ENCODE data around the gene POM121L2. TPM values are rescaled to one million over a fixed set of nuclear protein-coding genes. Genes with fewer than 3 reads are reported as not detected.

The POM121L2 gene
- total and polyA plus RNA-seq, 10 of the 15 experiments (the other 5 are each of a cell fraction or from before 2014, with no cell fraction given), result 0.04 TPM; not detected in 9

DNA sequence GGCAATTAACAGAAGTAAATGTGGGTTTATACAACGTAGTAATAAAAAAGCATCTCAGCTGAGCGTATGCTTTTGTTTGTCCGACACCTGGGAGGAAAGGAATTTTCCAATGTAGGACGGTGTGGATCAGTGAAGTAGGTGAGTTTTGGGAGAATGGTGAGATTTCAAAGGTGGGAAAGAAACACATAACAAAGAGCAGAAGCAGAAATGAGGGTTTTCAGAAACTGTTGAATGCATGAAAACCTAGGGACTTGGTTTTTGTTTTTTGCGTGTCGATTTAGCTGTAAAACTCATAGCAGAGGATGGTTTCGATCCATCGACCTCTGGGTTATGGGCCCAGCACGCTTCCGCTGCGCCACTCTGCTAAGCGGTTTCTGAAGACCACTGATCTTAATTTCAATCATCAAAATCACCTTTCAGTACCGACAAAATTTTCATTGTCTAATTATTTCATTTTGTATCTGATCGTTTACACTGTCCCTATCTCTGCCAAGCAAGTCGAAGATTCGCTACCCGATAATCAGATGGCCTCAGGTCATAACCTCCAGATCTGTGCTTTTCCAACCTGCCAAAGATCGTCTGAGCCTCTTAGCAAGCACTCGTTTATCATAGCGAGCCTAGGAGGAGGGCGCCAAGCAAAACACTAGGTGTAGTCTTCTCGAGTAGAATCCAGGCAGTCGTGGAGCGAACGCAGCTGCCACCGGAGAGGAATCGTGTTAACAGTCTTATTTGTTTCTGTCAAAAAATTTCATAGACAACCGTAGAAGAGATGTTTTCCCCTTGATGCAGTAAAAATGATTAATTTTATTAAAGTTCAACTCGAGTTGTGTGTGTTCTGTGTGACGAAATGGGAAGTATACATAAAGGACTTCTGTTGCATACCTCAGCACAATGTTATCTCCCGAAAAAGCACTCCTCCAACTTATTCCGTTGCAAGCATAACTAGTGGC, 20.9 kb upstream of the POM121L2 start (continued):
- TF ChIP-seq SIX5 (IDR thresholded peaks at IDR 0.05; ENCODE audit: low read depth, low read length, severe bottlenecking), result no peak

DNA sequence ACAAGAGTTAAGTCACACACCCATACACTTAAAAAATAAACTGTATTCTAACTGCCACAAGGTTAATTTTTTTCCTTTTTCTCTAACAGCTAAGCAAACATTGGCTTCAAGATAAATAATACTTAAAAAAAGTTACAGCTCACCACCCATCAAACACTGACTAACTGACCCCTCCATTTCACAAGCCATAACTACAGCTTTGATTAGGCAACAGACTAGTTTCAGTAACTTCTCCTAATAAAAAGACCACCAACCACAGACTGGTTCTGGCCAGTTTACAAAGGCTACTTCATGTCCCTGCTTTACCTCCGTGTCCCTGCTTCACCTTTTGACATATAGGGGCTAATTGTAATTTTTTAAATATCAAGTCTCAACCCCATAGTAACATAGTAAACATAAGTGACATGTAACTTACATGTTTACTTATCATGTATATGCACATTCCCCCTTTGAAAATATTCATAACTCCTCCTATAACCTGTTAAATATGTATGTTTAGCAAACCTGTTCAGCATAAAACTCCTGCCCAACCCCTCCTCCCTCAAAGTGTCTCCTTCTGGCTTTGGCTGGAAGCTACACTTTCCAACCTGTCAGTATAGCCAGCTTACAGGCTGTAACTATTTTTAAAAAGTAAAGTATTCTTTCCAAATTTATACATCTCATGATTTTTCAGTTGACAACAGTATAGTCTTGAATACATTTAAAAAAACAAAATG, 15.1 kb upstream of the POM121L2 start:
- intact Hi-C loops (cut with micrococcal nuclease; ENCODE audit: unreplicated experiment) (no loop called here), in situ Hi-C loops (cut with MboI) (no loop called here)
- no peak overlapping the region for H3K27ac ChIP-seq (ENCODE audit: control insufficient read depth, insufficient read depth)
- no peak overlapping the region for H3K4me2 ChIP-seq (ENCODE audit: control insufficient read depth, insufficient read depth)
- WGBS (ENCODE audit: insufficient coverage, insufficient replicate concordance, low lambda C conversion rate, missing lambda C conversion rate), result 0% methylated on average over 1 of the region's 1 CpG
- no peaks in the 10 kb centered on the region for H3K36me3 ChIP-seq (ENCODE audit: control insufficient read depth in 2 of 2, insufficient read depth in 2 of 2, low read length in 1 of 2)
- no peak overlapping the region for H3K9ac ChIP-seq (ENCODE audit: control insufficient read depth, insufficient read depth, low read length)
- ChIA-PET RAD21 (ENCODE audit: unreplicated experiment) (no interaction called here), CTCF (interaction anchor here (0.6 kb wide), 1 partner anchor 19 kb away, joined by 3 read pairs; no protein-coding TSS in a partner anchor), POLR2A (no interaction called here), SMC1A (ENCODE audit: uncharacterized antibody, unreplicated experiment) (interaction anchor here (0.6 kb wide), 1 partner anchor 11 kb away, joined by 3 read pairs; no protein-coding TSS in a partner anchor)
- H3K79me2 ChIP-seq (ENCODE audit: control insufficient read depth, insufficient read depth, low read length), result no peaks in the 10 kb centered on the region
- FAIRE-seq, result no peak
- no peak for DNase-seq (ENCODE audit: low read depth, low spot score)
- no peaks in the 10 kb centered on the region for H4K20me1 ChIP-seq (ENCODE audit: control insufficient read depth, insufficient read depth)
- no peak overlapping the region for H2AFZ ChIP-seq (ENCODE audit: control insufficient read depth, low read depth, low read length)
- no peak for ATAC-seq
- H3K4me1 ChIP-seq (ENCODE audit: control insufficient read depth, insufficient read depth, low read length), result no peaks in the 10 kb centered on the region
- no peak overlapping the region for H3K4me3 ChIP-seq
- no peaks in the 10 kb centered on the region for H3K27me3 ChIP-seq (replicated peaks in 1 of 2; ENCODE audit: control insufficient read depth in 2 of 2, insufficient read depth in 2 of 2, low read length in 1 of 2)
- no peaks in the 10 kb centered on the region for H3K9me3 ChIP-seq (replicated peaks; ENCODE audit: control insufficient read depth, insufficient read depth, low read length)
- BruUV-seq (replicated peaks), result no TSS peak
- TF ChIP-seq CEBPB (IDR thresholded peaks at IDR 0.05; ENCODE audit: borderline replicate concordance in 1 of 2, low read depth in 2 of 2, low read length in 2 of 2), result no peak
- TF ChIP-seq EED (IDR thresholded peaks at IDR 0.05; ENCODE audit: low read depth), result no peak
- TF ChIP-seq, protein P1, sequence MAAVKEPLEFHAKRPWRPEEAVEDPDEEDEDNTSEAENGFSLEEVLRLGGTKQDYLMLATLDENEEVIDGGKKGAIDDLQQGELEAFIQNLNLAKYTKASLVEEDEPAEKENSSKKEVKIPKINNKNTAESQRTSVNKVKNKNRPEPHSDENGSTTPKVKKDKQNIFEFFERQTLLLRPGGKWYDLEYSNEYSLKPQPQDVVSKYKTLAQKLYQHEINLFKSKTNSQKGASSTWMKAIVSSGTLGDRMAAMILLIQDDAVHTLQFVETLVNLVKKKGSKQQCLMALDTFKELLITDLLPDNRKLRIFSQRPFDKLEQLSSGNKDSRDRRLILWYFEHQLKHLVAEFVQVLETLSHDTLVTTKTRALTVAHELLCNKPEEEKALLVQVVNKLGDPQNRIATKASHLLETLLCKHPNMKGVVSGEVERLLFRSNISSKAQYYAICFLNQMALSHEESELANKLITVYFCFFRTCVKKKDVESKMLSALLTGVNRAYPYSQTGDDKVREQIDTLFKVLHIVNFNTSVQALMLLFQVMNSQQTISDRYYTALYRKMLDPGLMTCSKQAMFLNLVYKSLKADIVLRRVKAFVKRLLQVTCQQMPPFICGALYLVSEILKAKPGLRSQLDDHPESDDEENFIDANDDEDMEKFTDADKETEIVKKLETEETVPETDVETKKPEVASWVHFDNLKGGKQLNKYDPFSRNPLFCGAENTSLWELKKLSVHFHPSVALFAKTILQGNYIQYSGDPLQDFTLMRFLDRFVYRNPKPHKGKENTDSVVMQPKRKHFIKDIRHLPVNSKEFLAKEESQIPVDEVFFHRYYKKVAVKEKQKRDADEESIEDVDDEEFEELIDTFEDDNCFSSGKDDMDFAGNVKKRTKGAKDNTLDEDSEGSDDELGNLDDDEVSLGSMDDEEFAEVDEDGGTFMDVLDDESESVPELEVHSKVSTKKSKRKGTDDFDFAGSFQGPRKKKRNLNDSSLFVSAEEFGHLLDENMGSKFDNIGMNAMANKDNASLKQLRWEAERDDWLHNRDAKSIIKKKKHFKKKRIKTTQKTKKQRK (IDR thresholded peaks at IDR 0.05; ENCODE audit: low read depth, low read length), result no peak
- TF ChIP-seq JUND (IDR thresholded peaks at IDR 0.05; ENCODE audit: low read depth, low read length), result no peak
- no peak for TF ChIP-seq BRCA1 (IDR thresholded peaks at IDR 0.05; ENCODE audit: low read depth, low read length)
- TF ChIP-seq SMAD5 (IDR thresholded peaks at IDR 0.05; ENCODE audit: low read depth), result no peak
- no peak for TF ChIP-seq CREB1 (IDR thresholded peaks at IDR 0.05; ENCODE audit: low read depth)
- TF ChIP-seq CHD1 (IDR thresholded peaks at IDR 0.05; ENCODE audit: low read depth, low read length), result no peak
- TF ChIP-seq STAT3 (IDR thresholded peaks at IDR 0.05; ENCODE audit: low read depth, low read length), result no peak
- TF ChIP-seq, protein P2, sequence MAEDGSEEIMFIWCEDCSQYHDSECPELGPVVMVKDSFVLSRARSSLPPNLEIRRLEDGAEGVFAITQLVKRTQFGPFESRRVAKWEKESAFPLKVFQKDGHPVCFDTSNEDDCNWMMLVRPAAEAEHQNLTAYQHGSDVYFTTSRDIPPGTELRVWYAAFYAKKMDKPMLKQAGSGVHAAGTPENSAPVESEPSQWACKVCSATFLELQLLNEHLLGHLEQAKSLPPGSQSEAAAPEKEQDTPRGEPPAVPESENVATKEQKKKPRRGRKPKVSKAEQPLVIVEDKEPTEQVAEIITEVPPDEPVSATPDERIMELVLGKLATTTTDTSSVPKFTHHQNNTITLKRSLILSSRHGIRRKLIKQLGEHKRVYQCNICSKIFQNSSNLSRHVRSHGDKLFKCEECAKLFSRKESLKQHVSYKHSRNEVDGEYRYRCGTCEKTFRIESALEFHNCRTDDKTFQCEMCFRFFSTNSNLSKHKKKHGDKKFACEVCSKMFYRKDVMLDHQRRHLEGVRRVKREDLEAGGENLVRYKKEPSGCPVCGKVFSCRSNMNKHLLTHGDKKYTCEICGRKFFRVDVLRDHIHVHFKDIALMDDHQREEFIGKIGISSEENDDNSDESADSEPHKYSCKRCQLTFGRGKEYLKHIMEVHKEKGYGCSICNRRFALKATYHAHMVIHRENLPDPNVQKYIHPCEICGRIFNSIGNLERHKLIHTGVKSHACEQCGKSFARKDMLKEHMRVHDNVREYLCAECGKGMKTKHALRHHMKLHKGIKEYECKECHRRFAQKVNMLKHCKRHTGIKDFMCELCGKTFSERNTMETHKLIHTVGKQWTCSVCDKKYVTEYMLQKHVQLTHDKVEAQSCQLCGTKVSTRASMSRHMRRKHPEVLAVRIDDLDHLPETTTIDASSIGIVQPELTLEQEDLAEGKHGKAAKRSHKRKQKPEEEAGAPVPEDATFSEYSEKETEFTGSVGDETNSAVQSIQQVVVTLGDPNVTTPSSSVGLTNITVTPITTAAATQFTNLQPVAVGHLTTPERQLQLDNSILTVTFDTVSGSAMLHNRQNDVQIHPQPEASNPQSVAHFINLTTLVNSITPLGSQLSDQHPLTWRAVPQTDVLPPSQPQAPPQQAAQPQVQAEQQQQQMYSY (CRISPR knock-in tag; IDR thresholded peaks at IDR 0.05), result no peak
- TF ChIP-seq, protein P3, sequence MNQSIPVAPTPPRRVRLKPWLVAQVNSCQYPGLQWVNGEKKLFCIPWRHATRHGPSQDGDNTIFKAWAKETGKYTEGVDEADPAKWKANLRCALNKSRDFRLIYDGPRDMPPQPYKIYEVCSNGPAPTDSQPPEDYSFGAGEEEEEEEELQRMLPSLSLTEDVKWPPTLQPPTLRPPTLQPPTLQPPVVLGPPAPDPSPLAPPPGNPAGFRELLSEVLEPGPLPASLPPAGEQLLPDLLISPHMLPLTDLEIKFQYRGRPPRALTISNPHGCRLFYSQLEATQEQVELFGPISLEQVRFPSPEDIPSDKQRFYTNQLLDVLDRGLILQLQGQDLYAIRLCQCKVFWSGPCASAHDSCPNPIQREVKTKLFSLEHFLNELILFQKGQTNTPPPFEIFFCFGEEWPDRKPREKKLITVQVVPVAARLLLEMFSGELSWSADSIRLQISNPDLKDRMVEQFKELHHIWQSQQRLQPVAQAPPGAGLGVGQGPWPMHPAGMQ (IDR thresholded peaks at IDR 0.05; ENCODE audit: borderline replicate concordance), result no peak

Measured in GM12878 (cell line).